ENCODE measurements around the gene OR52B2.
"Not testable (repeated sequence)": the region's sequence is repeated elsewhere in the genome, so short reads cannot be mapped to it uniquely, and the experiment has no call there.

Gene OR52B2

DNA sequence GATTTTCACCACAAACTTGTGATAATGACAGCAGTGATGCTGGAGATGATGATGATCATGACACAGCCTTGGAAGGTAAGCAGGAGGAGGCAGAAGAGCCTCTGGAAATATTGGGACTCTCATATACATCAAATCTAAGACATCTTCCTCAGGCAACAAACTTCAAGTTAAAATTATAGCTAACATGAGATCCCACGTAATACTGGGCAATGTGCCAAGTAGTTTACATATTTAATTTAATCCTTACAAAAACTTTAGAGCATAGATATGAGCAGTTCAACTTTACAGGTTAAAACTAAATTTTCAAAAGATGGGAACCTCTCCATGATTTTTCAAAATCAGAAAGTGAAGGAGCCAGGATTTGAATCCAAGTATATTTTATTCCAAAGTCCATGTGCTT, 19.0 kb downstream of the OR52B2 start:
- no peak for DNase-seq

DNA sequence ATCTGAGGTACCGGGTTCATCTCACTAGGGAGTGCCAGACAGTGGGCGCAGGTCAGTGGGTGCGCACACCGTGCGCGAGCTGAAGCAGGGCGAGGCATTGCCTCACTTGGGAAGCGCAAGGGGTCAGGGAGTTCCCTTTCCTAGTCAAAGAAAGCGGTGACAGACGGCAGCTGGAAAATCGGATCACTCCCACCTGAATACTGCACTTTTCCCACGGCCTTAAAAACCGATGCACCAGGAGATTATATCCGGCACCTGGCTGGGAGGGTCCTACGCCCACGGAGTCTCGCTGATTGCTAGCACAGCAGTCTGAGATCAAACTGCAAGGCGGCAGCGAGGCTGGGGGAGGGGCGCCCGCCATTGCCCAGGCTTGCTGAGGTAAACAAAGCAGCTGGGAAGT, 26.4 kb downstream of the OR52B2 start:
- peak; percentile 7 for DNase-seq

DNA sequence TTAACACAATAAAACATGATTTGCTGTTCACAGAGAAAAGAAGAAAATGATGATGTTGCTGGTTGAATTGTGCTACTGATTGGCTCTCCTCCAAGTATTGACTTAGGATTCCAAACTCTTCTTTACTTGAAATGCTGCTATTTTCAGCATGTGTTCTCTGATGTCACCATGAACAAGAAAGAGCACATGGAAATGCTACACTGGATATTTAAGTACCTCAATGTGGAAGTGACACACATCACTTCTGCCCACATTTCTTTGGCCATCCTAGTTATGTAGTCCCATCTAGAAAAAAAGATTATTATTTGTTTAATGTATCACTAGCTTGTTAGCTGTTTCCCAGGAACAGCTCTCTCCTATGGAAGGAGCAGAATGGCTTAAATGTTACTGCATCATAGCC, 27.2 kb downstream of the OR52B2 start:
- DNase-seq, result no peak

DNA sequence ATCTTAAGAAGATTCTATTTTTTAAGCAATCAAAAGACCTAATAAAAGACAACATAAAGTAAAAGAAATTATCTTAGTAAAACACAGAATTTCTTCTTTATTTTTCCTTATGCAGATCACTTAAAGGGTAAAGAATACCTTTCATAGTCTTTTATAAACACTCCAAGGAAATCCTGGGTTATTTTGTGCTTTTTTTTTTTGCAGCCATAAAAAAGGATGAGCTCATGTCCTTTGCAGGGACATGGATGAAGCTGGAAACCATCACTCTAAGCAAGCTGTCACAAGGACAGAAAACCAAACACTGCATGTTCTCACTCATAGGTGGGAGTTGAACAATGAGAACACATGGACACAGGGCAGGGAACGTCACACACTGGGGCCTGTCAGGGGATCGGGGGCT, 34.2 kb downstream of the OR52B2 start:
- DNase-seq, result not testable (repeated sequence)

DNA sequence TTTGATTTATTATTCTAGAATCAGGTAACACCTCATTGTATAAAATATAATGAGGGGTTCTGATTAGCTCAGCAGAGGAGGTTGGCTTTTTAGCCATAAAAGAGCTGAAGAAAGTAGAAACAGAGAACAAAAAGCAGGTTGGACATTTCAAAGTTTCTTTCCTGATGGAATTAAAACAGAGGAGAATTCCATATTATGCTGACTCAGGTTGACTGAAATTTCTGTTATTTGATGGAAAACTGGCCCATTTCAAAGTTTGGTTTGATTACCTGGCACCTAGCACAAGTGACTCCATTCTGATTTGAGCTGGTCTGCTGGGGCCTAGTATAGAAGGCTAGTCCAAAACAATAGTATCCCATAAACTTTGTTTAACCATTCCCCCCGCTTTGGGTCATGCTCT, 37.7 kb downstream of the OR52B2 start:
- DNase-seq, result no peak

DNA sequence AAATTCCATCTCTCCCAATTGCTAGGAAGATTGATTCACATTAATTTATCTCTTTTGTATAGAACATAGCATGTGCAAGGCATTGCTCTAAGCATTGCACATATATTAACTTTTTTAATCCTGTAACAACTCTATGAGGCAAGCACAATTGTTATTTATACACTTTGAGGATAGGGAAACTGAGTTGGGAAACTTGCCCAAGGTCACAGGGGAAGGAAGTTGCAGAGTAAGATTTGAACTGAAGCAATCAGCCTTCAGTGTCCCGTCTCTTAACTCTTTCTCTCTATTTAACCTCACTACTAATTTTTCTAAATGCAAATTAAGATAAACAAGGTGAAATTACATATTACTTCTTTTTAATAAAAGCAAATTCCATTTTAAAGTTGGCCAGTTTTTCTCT, 40.5 kb downstream of the OR52B2 start:
- no peak for DNase-seq

DNA sequence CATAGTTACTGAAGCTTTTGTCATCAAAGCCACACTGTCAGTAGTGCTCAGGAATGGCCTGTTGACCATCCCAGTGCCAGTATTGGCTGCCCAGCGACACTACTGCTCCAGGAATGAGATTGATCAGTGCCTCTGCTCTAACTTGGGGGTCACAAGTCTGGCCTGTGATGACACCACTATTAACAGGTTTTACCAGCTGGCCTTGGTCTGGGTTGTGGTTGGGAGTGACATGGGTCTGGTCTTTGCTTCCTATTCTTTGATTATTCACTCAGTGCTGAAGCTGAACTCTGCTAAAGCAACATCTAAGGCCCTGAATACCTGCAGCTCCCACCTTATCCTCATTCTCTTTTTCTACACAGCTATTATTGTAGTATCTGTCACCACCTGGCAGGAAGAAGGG, 41.1 kb downstream of the OR52B2 start:
- DNase-seq, result no peak

DNA sequence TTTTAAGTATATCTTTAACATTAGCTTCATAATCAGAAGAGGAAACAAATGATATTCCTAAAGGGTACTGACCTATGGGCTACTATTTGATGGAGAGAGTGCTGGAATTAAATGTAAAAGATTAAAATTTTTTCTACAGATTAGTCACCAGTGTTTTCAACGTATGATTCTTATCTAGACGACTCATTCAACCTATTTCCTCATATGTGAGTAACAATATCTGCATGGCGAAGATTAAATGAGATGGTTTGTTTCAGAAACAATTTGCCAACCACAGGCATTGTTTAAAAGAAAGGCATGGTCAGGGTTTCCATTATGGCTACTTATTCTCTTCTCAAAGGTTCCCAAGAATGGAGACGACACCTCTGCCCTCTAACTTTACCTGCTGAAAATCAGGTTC, 42.2 kb downstream of the OR52B2 start:
- DNase-seq, result no peak

DNA sequence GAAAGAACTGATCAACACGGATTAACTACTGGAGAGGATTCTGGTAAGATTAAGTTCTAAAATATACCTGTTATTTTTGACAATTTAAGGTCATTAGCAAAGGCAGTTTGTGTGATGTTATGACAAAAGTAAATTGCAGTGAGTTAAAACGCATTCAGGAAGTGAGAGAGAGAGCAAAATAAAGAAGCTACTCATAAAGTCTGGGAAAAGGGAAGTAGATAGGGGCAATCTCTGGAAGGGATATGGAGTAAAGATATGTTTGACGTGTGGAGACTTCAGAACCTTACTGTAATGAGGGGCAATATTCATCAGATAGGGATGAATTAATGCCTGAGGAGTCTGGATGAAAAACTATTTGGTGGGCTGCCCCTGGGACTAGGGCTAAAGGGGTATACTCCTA, 45.9 kb downstream of the OR52B2 start:
- no peak for DNase-seq

Data from NCI-H526 treated with DMSO at 0.1 percent for 48 hours (cell line).